Hematopoietic multipotent progenitor cell (in vitro differentiated cells): Measurements from ENCODE around the gene WNT3. TPM values are rescaled to one million over a fixed set of nuclear protein-coding genes. Genes with fewer than 3 reads are reported as not detected.

ENCODE experiments used
- DNase-seq, 3 donors: peaks; one replicate each; pipeline ENCODE4 v3.0.0-alpha.2; 2011 to 2015; ENCODE audit warnings: low read depth in 2 of 3, low spot score in 2 of 3
- total RNA-seq: library from RNA; depleted of rRNA; stranded (reverse); fragments of >200 nt; gene quantifications from one replicate; pipeline ENCODE4 v1.2.3, GENCODE V29; 2012

WNT3 gene
- total RNA-seq, 1 donor, result under 0.01 TPM

GRCh38 chr17:46739982-46740381, 78.5 kb downstream of the WNT3 start:
- no peak for DNase-seq

- no peak for DNase-seq
Measured at GRCh38 chr17:46738544-46738943, 79.9 kb downstream of the WNT3 start.

DNA sequence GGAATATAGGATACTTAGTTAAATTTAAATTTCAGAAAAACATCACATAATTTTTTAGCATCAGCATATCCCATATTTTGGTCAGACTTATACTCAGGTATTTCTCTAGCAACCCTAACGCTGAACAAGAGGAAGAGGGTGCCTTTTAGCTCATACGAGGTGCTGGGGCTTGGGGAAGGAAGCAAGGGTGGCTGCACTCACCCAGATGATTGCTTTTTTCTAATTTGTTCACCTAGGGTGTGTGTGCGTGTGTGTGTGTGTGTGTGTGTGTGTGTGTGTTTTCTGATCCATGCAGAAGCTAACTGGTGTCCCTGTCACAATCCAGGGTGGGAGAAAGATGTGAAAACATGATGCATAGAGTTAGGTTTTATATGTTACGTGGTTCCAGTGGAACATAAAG, 81.2 kb downstream of the WNT3 start:
- DNase-seq, result no peak

GRCh38 chr17:46736100-46736499, 82.4 kb downstream of the WNT3 start:
- DNase-seq, result peak in 2 of 3 donors; percentile 47 to 65

GRCh38 chr17:46733837-46734475, 84.5 kb downstream of the WNT3 start:
- no peak for DNase-seq

DNA sequence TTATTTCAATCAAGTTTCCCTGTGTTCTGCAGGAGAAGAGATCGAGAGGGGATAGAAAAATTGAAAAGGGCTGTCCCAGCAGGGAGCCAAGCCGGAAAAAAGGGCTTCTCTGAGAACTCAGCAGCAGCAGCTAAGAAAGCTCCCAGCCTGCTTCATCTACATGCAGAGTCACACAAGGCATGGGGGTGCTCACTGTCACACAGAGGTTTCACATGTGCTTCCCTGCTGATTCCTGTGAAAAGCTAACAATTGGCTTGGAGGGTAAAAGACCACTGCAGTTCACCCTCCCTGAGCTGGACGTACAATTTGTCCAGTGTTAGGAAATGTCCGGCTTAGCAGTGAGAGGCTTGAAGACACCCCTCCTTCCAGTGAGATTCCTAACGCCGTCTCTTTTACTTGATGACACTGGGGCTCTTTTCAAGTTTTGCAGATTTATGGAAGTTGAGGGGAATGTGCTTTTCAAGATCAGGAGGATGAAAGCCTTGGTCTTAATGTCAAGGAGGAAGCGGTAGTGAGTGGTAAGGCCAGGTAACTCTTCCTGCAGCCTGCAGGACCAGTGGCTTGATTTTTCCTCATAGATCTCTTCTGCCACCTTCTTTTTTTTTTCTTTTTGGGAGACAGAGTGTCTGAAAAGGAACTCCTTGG, 85.6 kb downstream of the WNT3 start:
- no peak for DNase-seq

DNA sequence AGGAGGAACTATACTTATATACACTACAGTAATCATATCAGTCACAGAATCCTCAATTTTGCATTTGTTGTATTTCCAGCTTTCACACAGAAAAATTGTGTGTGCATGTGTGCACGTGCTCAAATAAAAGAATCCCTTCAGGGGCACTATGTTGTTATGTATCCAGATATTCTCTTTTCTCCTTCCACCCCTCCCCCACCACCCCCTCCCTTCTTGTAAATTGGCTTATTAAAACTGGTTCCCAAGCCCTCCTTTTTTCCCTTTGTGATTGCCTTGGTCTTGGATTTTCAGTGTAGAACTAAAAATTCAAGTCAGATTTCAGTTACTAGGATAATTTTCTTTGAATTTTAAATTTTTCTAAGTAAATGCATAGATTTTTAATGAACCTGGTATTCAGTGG, 86.3 kb downstream of the WNT3 start:
- DNase-seq, result no peak

DNA sequence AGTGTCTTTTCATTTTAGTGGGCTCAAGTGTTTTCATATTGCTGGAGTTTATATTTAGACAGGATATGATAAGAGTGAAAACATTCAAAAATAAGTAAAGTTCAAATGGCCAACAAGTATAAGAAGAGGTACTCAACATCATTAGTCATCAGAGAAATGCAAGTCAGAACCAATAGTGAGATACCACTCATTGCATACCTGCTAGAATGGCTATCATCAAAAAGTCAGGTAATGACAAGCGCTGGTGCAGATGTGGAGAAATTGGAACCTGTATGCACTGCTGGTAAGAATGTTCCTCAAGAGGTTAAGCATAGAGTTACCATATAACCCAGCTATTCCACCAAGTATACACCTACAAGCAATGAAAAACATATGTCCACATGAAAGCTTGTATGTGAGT, 87.8 kb downstream of the WNT3 start:
- no peak for DNase-seq

DNA sequence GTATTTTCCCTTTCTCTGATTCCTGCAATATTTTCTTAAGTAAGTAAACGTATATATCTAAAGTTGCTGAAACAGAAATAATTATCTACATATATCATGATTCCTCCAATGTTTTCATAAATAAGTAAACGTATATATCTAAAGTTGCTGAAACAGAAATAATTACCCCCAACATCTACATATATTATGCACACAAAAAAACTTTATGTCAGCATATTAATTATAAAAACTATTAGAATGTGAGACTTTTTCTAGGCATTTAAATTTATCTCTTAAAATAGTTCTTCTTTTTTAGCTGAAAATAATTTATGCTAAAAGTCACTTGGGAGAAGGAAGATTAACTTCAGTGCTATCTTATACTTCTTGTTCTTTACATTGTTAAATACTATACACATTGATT, 88.5 kb downstream of the WNT3 start:
- no peak for DNase-seq

GRCh38 chr17:46727572-46728348, 90.7 kb downstream of the WNT3 start:
- no peak for DNase-seq

DNA sequence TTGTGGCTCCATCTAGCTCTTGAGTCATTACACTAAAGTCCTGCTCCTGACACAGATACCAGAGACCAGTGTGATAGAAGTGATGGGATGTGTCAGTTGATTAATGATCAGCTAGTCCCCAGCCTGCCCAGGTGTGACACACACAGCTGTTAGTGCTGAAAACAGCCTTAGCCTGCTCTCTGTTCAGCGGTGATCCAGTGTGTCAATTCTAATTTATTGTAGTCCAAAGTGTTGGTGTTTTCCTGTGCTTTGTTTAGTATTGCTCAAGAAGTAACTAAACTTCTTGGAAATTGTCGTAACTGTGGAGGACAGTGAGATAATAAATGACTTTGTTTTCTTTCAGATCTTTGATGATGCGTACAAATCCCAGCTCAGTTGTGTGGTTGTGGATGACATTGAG, 92.3 kb downstream of the WNT3 start:
- no peak for DNase-seq

DNA sequence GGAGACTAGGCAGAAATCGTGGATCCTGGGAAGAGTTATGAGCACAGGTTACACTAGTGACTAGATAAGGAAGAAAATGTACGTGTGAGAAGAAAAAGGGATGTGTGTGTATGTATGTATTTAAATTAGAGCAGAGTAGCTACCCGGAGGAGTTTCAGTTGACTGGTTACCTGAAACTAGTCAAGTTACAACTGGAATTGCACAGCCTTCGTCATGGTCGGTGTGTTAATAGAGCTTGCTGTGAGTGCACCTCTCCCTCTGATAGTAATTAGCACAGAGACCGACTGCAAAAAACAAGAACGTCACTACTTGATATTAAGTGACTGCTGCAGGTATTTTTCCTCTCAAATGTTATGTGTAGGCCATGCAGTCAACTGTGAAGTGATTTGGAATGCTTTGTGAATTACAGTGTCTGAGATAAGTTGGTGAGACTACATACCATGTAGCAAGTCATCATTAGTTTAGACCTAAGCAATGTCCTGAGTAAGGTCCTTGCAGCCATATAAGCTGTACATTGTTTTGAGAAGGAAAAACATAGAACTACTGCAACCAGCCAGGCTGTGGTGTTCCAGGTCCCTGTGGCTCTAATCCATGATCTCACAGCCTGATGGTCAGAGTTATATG, 95.7 kb downstream of the WNT3 start:
- no peak for DNase-seq

- DNase-seq, result no peak
Measured at GRCh38 chr17:46720408-46720807, 98.1 kb downstream of the WNT3 start.

DNA sequence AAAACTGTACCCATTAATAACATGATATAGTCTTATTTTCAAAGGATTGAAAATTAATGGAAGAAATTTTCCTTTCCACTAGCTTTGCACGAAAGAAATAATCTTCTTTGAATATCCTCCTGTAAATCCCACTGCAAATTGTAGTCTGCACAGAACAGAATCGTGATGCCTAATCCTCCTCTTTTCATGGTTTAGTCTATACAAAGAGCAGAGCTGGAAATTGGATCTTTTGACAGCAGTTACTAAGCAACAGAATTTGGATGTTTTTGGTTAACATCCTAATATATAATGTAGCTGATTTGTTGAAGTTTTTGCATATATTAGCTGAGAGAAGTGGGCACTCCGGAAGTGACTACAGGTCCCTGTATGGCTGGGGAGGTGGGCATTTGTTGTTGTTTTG, 98.6 kb downstream of the WNT3 start:
- DNase-seq, result no peak

- no peak for DNase-seq
Measured at GRCh38 chr17:46717999-46718398, 100.5 kb downstream of the WNT3 start.

Other genes with a start within 250 kb of the WNT3 start
- 8.9 TPM for gene ARL17A, start 239.0 kb downstream of the WNT3 start, total RNA-seq
- gene NSF, start 228.0 kb downstream of the WNT3 start, total RNA-seq, result 21.0 TPM
- under 0.01 TPM for gene WNT9B, start 32.9 kb upstream of the WNT3 start, total RNA-seq
- gene GOSR2, start 104.5 kb upstream of the WNT3 start, total RNA-seq, result 29.9 TPM
- gene RPRML, start 160.6 kb upstream of the WNT3 start, total RNA-seq, result 0.27 TPM